ENCODE results near the gene HAVCR2. TPM values are rescaled to one million over a fixed set of nuclear protein-coding genes. Genes with fewer than 3 reads are reported as not detected.

HAVCR2 gene
- total and polyA plus RNA-seq, 9 of the 15 experiments (the other 6 are each of a cell fraction or from before 2014, with no cell fraction given), result 0.04 to 0.11 (median 0.06) TPM; not detected in 5

DNA sequence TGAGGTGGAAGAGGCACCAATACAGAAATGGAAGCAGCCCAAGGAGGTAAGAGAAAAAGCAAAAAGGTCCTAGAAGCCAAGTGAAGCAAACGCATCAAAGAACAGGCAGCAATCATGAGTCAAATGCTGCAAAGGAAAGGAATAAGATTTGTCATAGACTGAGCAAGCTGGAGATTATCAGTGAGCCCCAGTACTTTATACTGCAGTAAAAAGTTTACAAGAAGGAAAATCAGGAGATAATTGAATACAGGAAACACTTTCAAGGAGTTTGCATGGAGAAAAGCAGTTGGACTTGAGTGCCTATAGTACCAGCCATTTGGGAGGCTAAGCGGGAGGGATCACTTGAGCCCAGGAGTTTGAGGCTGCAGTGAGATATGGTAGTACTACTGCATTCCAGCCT is 42.8 kb downstream of the HAVCR2 start:
- CTCF ChIA-PET (ENCODE audit: low intra/inter-chr PET ratio), result interaction anchor here (0.6 kb wide), 1 partner anchor 1078 kb away, joined by 4 read pairs; no protein-coding TSS in a partner anchor
- Histone ChIP-seq H2AFZ (ENCODE audit: low read depth, low read length) (no peak overlapping the region), H3K9me3 (replicated peaks; ENCODE audit: control insufficient read depth, insufficient read depth, low read depth, low read length) (no peaks in the 10 kb centered on the region), H4K20me1 (replicated peaks; ENCODE audit: control insufficient read depth, insufficient read depth, low read length) (no peaks in the 10 kb centered on the region), H3K4me2 (ENCODE audit: insufficient read depth, low read length) (no peak overlapping the region), H3K79me2 (ENCODE audit: control insufficient read depth, insufficient read depth, low read length) (no peaks in the 10 kb centered on the region), H3K36me3 (ENCODE audit: control insufficient read depth, insufficient read depth, low read length) (no peaks in the 10 kb centered on the region), H3K27me3 (ENCODE audit: control insufficient read depth in 2 of 2, insufficient read depth in 2 of 2, low read length in 2 of 2) (peaks cover 0 to 9% of the 10 kb centered on the region in 2 experiments; a peak in 2 of 5 replicates), H3K9me1 (ENCODE audit: control insufficient read depth, insufficient read depth, low read length) (no peaks in the 10 kb centered on the region), H3K27ac (ENCODE audit: extremely low read depth, low read depth, low read length) (no peak overlapping the region), H3K9ac (ENCODE audit: insufficient read depth in 1 of 2, low read depth in 2 of 2, low read length in 2 of 2) (no peak overlapping the region), H3K4me1 (replicated peaks in 1 of 2; ENCODE audit: control insufficient read depth in 2 of 2, insufficient read depth in 2 of 2, low read length in 2 of 2) (no peaks in the 10 kb centered on the region), H3K4me3 (no peak overlapping the region)
- intact Hi-C loops (cut with micrococcal nuclease), result no loop called here
- ATAC-seq, result no peak
- no peak for DNase-seq (ENCODE audit: extremely low read depth in 1 of 4, low spot score in 3 of 4)
- 0% methylated on average over 2 of the region's 2 CpGs for WGBS (ENCODE audit: insufficient coverage, low coverage, missing lambda C conversion rate)
- no peak for FAIRE-seq
- TF ChIP-seq TFAM (CRISPR knock-in tag; conservative IDR thresholded peaks at IDR 0.05) (no peak), CBX2 (IDR thresholded peaks at IDR 0.05; ENCODE audit: insufficient read depth, low read length, poor library complexity, severe bottlenecking) (no peak), MYNN (IDR thresholded peaks at IDR 0.05) (no peak), MYNN (CRISPR knock-in tag; IDR thresholded peaks at IDR 0.05) (no peak), ZNF143 (CRISPR knock-in tag; IDR thresholded peaks at IDR 0.05) (no peak), ZNF263 (CRISPR knock-in tag; IDR thresholded peaks at IDR 0.05; ENCODE audit: borderline replicate concordance) (no peak), NEUROD1 (IDR thresholded peaks at IDR 0.05; ENCODE audit: borderline replicate concordance, low read depth, low read length, partially characterized antibody) (no peak), JUND (IDR thresholded peaks at IDR 0.05; ENCODE audit: borderline replicate concordance, low read depth, low read length) (no peak), JUND (tag; IDR thresholded peaks at IDR 0.05; ENCODE audit: borderline replicate concordance, low read depth, low read length) (no peak), ZFPM2 (CRISPR knock-in tag; IDR thresholded peaks at IDR 0.05) (no peak), SRSF1 (IDR thresholded peaks at IDR 0.05; ENCODE audit: low read depth, low read length) (no peak), NCOA1 (IDR thresholded peaks at IDR 0.05; ENCODE audit: low read depth) (no peak), ZNF224 (CRISPR knock-in tag; IDR thresholded peaks at IDR 0.05) (no peak), OTX1 (CRISPR knock-in tag; IDR thresholded peaks at IDR 0.05) (no peak), BRF1 (IDR thresholded peaks at IDR 0.05; ENCODE audit: borderline replicate concordance, extremely low read depth, insufficient read length) (no peak), TAL1 (IDR thresholded peaks at IDR 0.05) (no peak), SMARCE1 (IDR thresholded peaks at IDR 0.05) (no peak)
- TF ChIP-seq, protein P1, sequence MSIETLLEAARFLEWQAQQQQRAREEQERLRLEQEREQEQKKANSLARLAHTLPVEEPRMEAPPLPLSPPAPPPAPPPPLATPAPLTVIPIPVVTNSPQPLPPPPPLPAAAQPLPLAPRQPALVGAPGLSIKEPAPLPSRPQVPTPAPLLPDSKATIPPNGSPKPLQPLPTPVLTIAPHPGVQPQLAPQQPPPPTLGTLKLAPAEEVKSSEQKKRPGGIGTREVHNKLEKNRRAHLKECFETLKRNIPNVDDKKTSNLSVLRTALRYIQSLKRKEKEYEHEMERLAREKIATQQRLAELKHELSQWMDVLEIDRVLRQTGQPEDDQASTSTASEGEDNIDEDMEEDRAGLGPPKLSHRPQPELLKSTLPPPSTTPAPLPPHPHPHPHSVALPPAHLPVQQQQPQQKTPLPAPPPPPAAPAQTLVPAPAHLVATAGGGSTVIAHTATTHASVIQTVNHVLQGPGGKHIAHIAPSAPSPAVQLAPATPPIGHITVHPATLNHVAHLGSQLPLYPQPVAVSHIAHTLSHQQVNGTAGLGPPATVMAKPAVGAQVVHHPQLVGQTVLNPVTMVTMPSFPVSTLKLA (conservative IDR thresholded peaks at IDR 0.05), result no peak
- TF ChIP-seq, protein P2, sequence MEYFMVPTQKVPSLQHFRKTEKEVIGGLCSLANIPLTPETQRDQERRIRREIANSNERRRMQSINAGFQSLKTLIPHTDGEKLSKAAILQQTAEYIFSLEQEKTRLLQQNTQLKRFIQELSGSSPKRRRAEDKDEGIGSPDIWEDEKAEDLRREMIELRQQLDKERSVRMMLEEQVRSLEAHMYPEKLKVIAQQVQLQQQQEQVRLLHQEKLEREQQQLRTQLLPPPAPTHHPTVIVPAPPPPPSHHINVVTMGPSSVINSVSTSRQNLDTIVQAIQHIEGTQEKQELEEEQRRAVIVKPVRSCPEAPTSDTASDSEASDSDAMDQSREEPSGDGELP (CRISPR knock-in tag; IDR thresholded peaks at IDR 0.05; ENCODE audit: borderline replicate concordance), result no peak
- TF ChIP-seq, protein P3, sequence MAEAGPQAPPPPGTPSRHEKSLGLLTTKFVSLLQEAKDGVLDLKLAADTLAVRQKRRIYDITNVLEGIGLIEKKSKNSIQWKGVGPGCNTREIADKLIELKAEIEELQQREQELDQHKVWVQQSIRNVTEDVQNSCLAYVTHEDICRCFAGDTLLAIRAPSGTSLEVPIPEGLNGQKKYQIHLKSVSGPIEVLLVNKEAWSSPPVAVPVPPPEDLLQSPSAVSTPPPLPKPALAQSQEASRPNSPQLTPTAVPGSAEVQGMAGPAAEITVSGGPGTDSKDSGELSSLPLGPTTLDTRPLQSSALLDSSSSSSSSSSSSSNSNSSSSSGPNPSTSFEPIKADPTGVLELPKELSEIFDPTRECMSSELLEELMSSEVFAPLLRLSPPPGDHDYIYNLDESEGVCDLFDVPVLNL (CRISPR knock-in tag; IDR thresholded peaks at IDR 0.05; ENCODE audit: low read depth), result no peak
- POLR2A ChIA-PET, result no interaction called here
- BruUV-seq (replicated peaks), result no TSS peak
- in situ Hi-C loops (cut with MboI), result no loop called here

Measured in K562 (cell line).